Testis (tissue), 3 donors: Measurements from ENCODE around the gene REXO5. TPM values are rescaled to one million over a fixed set of nuclear protein-coding genes. Genes with fewer than 3 reads are reported as not detected.

Experiments used
- DNase-seq: peaks from one replicate; pipeline ENCODE4 v3.0.0-alpha.2; 2019
- H3K27ac ChIP-seq, 2 donors: fragments of 200-600 bp; sonication (generic); one replicate each; pipeline ENCODE4 v1.5.1; 2019
- H3K27me3 ChIP-seq: fragments of 200-600 bp; sonication (generic); one replicate; pipeline ENCODE4 v1.5.1; 2019
- H3K36me3 ChIP-seq: fragments of 200-600 bp; sonication (generic); one replicate; pipeline ENCODE4 v1.5.1; 2017; ENCODE audit warnings: low read depth; ENCODE audit errors: missing control alignments
- H3K4me1 ChIP-seq: fragments of 200-600 bp; sonication (generic); one replicate; pipeline ENCODE4 v1.5.1; 2019
- H3K4me3 ChIP-seq, 2 donors: fragments of 200-600 bp; sonication (generic); one replicate each; pipeline ENCODE4 v1.5.1; 2017 to 2019
- H3K9me3 ChIP-seq: fragments of 200-600 bp; sonication (generic); one replicate; pipeline ENCODE4 v1.5.1; 2017
- CTCF ChIP-seq, 3 experiments: fragments of 450-650 bp in 2 of 3; fragments of 200-600 bp in 1 of 3; sonication (generic) in 1 of 3; IDR thresholded peaks; one replicate each; pipeline ENCODE4 v1.5.1; 2016 to 2019; ENCODE audit warnings: antibody characterized with exemption in 3 of 3, mild to moderate bottlenecking in 2 of 3, moderate library complexity in 1 of 3
- POLR2A ChIP-seq: fragments of 450-650 bp; IDR thresholded peaks from one replicate; pipeline ENCODE4 v1.6.1; 2017; ENCODE audit warnings: antibody characterized with exemption, mild to moderate bottlenecking, moderate library complexity
- WGBS, 2 donors: methylation state at CpG; one replicate each; pipeline ENCODE4 v1.1.5; 2018; 5-methylcytosine and 5-hydroxymethylcytosine counted together
- intact Hi-C: fragments of 100-400 bp; cut with DNase I; formaldehyde crosslinking; loops from one replicate; pipeline ENCODE4 v1.15.1; 2023; ENCODE audit warnings: low total_unique reads
- polyA plus RNA-seq: library from polyadenylated mRNA; stranded (reverse); fragments of 350-450 nt; fragmentation: Illumina TruSeq; extraction: RNeasy Lipid Tissue Mini Kit (QIAGEN cat#74804); gene quantifications from one replicate; pipeline ENCODE4 v1.2.3, GENCODE V29; 2014; ENCODE audit warnings: low read depth, low replicate concordance; ENCODE audit not compliant: insufficient read depth
- total RNA-seq, 2 donors: library from RNA; depleted of rRNA; stranded (reverse); fragments of >200 nt; gene quantifications; one replicate each; pipeline ENCODE4 v1.2.3, GENCODE V29; 2016

The REXO5 gene
- total and polyA plus RNA-seq, 3 donors from 2014 or later, result 228 to 991 (median 234) TPM

GRCh38 chr16:20830372-20830771, 24.0 kb downstream of the REXO5 start:
- Histone ChIP-seq H3K27ac (no peak overlapping the region), H3K9me3 (no peaks in the 10 kb centered on the region), H3K27me3 (no peaks in the 10 kb centered on the region), H3K36me3 (no peaks in the 10 kb centered on the region), H3K4me3 (no peak overlapping the region), H3K4me1 (no peaks in the 10 kb centered on the region)
- no peak for TF ChIP-seq POLR2A
- no peak for TF ChIP-seq CTCF (IDR thresholded peaks at IDR 0.05)
- no peak for DNase-seq
- intact Hi-C loops, result no loop called here
- WGBS, 2 donors, result 73 to 84% methylated on average over 1 of the region's 1 CpG

- 85 to 96% methylated on average over 2 of the region's 2 CpGs for WGBS, 2 donors
- Histone ChIP-seq H3K4me3 (no peak overlapping the region), H3K36me3 (no peaks in the 10 kb centered on the region), H3K27ac (no peak overlapping the region), H3K9me3 (no peaks in the 10 kb centered on the region), H3K27me3 (no peaks in the 10 kb centered on the region), H3K4me1 (no peaks in the 10 kb centered on the region)
- intact Hi-C loops, result no loop called here
- no peak for DNase-seq
- TF ChIP-seq CTCF (IDR thresholded peaks at IDR 0.05) (no peak), POLR2A (no peak)
Observed at GRCh38 chr16:20833086-20833485, 26.8 kb downstream of the REXO5 start.

GRCh38 chr16:20838240-20838639, 31.9 kb downstream of the REXO5 start:
- Histone ChIP-seq H3K36me3 (no peaks in the 10 kb centered on the region), H3K4me3 (no peak overlapping the region), H3K27me3 (no peaks in the 10 kb centered on the region), H3K9me3 (no peaks in the 10 kb centered on the region), H3K4me1 (no peaks in the 10 kb centered on the region), H3K27ac (no peak overlapping the region)
- whole genome bisulfite sequencing, 2 donors, result 81 to 92% methylated on average over 1 of the region's 1 CpG
- intact Hi-C loops, result no loop called here
- no peak for DNase-seq
- TF ChIP-seq CTCF (IDR thresholded peaks at IDR 0.05) (no peak), POLR2A (no peak)

- WGBS, 2 donors, result 91 to 100% methylated on average over 2 of the region's 2 CpGs
- Histone ChIP-seq H3K4me3 (no peak overlapping the region), H3K4me1 (no peaks in the 10 kb centered on the region), H3K27ac (no peak overlapping the region), H3K9me3 (no peaks in the 10 kb centered on the region), H3K27me3 (no peaks in the 10 kb centered on the region), H3K36me3 (no peaks in the 10 kb centered on the region)
- intact Hi-C loops, result no loop called here
- DNase-seq, result no peak
- no peak for TF ChIP-seq CTCF (IDR thresholded peaks at IDR 0.05)
- no peak for TF ChIP-seq POLR2A
Observed at GRCh38 chr16:20839504-20839903, 33.2 kb downstream of the REXO5 start.

- no peak overlapping the region for H3K4me3 ChIP-seq
- TF ChIP-seq POLR2A (no peak), CTCF (IDR thresholded peaks at IDR 0.05) (no peak)
- DNase-seq, result no peak
- no peak overlapping the region for H3K27ac ChIP-seq
- H3K4me1 ChIP-seq, result no peaks in the 10 kb centered on the region
- H3K27me3 ChIP-seq, result no peaks in the 10 kb centered on the region
- H3K9me3 ChIP-seq, result no peaks in the 10 kb centered on the region
- intact Hi-C loops, result loop anchor here (10.0 kb wide), 1 partner anchor 241 kb away; no protein-coding TSS in a partner anchor
- no peaks in the 10 kb centered on the region for H3K36me3 ChIP-seq
- WGBS, 2 donors, result 81 to 94% methylated on average over 2 of the region's 2 CpGs
Observed at GRCh38 chr16:20844054-20844453, 37.7 kb downstream of the REXO5 start.
